Stimulated activated memory B cell treated with anti-CD40 and anti-IgM and Interleukin-4, amounts not matched to agents 10 μg/mL and 1 μg/mL and 100 μg/mL, for 72 hours (primary cell): Measurements from ENCODE around the gene DACH2.

Experiments
- ATAC-seq: fragments of 150-1000 bp; cut with Tn5 transposase; 2 replicates; pipeline ENCODE4 v1.10.0; 2021
- H3K27ac Mint-ChIP-seq: one replicate; pipeline ENCODE4 v1.8.0; 2022; ENCODE audit warnings: mild to moderate bottlenecking, mixed read lengths
- H3K27me3 Mint-ChIP-seq: one replicate; pipeline ENCODE4 v1.8.0; 2022; ENCODE audit warnings: mixed read lengths
- H3K36me3 Mint-ChIP-seq: one replicate; pipeline ENCODE4 v1.8.0; 2022; ENCODE audit warnings: mixed read lengths
- H3K4me1 Mint-ChIP-seq: one replicate; pipeline ENCODE4 v1.8.0; 2022; ENCODE audit warnings: mixed read lengths
- H3K4me3 Mint-ChIP-seq: one replicate; pipeline ENCODE4 v1.8.0; 2022; ENCODE audit warnings: mild to moderate bottlenecking, moderate library complexity, mixed read lengths
- H3K9me3 Mint-ChIP-seq: one replicate; pipeline ENCODE4 v1.8.0; 2022; ENCODE audit warnings: mixed read lengths

DACH2 gene

GRCh38 chrX:86407371-86407770 lies 259.1 kb downstream of the DACH2 start:
- H3K4me1 Mint-ChIP-seq = no peaks in the 10 kb centered on the region
- H3K9me3 Mint-ChIP-seq = no peaks in the 10 kb centered on the region
- no peaks in the 10 kb centered on the region for H3K27me3 Mint-ChIP-seq
- H3K4me3 Mint-ChIP-seq = no peak overlapping the region
- no peaks in the 10 kb centered on the region for H3K36me3 Mint-ChIP-seq
- no peak for ATAC-seq
- no peak overlapping the region for H3K27ac Mint-ChIP-seq

- ATAC-seq = no peak
- Mint-ChIP-seq H3K9me3 (no peaks in the 10 kb centered on the region), H3K4me3 (no peak overlapping the region), H3K27ac (no peak overlapping the region), H3K4me1 (no peaks in the 10 kb centered on the region), H3K27me3 (no peaks in the 10 kb centered on the region), H3K36me3 (no peaks in the 10 kb centered on the region)
These were observed 273.5 kb downstream of the DACH2 start for GRCh38 chrX:86421771-86422170.

GRCh38 chrX:86436116-86436515 lies 287.9 kb downstream of the DACH2 start:
- Mint-ChIP-seq H3K36me3 (no peaks in the 10 kb centered on the region), H3K27ac (no peak overlapping the region), H3K9me3 (no peaks in the 10 kb centered on the region), H3K4me1 (no peaks in the 10 kb centered on the region), H3K4me3 (no peak overlapping the region), H3K27me3 (no peaks in the 10 kb centered on the region)
- no peak for ATAC-seq

GRCh38 chrX:86455495-86455894 lies 307.2 kb downstream of the DACH2 start:
- H3K36me3 Mint-ChIP-seq = no peaks in the 10 kb centered on the region
- H3K4me3 Mint-ChIP-seq = no peak overlapping the region
- peaks cover 2% of the 10 kb centered on the region for H3K9me3 Mint-ChIP-seq
- no peaks in the 10 kb centered on the region for H3K27me3 Mint-ChIP-seq
- H3K4me1 Mint-ChIP-seq = no peaks in the 10 kb centered on the region
- ATAC-seq = no peak
- no peak overlapping the region for H3K27ac Mint-ChIP-seq

GRCh38 chrX:86460760-86461159 lies 312.5 kb downstream of the DACH2 start:
- H3K4me1 Mint-ChIP-seq = no peaks in the 10 kb centered on the region
- H3K4me3 Mint-ChIP-seq = no peak overlapping the region
- no peaks in the 10 kb centered on the region for H3K36me3 Mint-ChIP-seq
- ATAC-seq = no peak
- H3K27ac Mint-ChIP-seq = no peak overlapping the region
- no peaks in the 10 kb centered on the region for H3K27me3 Mint-ChIP-seq
- no peaks in the 10 kb centered on the region for H3K9me3 Mint-ChIP-seq

GRCh38 chrX:86504297-86504696 lies 356.0 kb downstream of the DACH2 start:
- Mint-ChIP-seq H3K36me3 (no peaks in the 10 kb centered on the region), H3K9me3 (no peaks in the 10 kb centered on the region), H3K27me3 (no peaks in the 10 kb centered on the region), H3K4me3 (no peak overlapping the region), H3K27ac (no peak overlapping the region), H3K4me1 (no peaks in the 10 kb centered on the region)
- ATAC-seq = no peak

GRCh38 chrX:86507331-86507730 lies 359.1 kb downstream of the DACH2 start:
- no peak for ATAC-seq
- Mint-ChIP-seq H3K4me3 (no peak overlapping the region), H3K36me3 (no peaks in the 10 kb centered on the region), H3K9me3 (no peaks in the 10 kb centered on the region), H3K27me3 (no peaks in the 10 kb centered on the region), H3K4me1 (no peaks in the 10 kb centered on the region), H3K27ac (no peak overlapping the region)

- no peak for ATAC-seq
- H3K4me3 Mint-ChIP-seq = no peak overlapping the region
- H3K36me3 Mint-ChIP-seq = no peaks in the 10 kb centered on the region
- no peaks in the 10 kb centered on the region for H3K4me1 Mint-ChIP-seq
- no peak overlapping the region for H3K27ac Mint-ChIP-seq
- no peaks in the 10 kb centered on the region for H3K27me3 Mint-ChIP-seq
- H3K9me3 Mint-ChIP-seq = no peaks in the 10 kb centered on the region
These were observed 431.5 kb downstream of the DACH2 start for GRCh38 chrX:86579777-86580176.

GRCh38 chrX:86604607-86605006 lies 456.4 kb downstream of the DACH2 start:
- Mint-ChIP-seq H3K4me3 (no peak overlapping the region), H3K27ac (no peak overlapping the region), H3K4me1 (no peaks in the 10 kb centered on the region), H3K27me3 (no peaks in the 10 kb centered on the region), H3K36me3 (no peaks in the 10 kb centered on the region), H3K9me3 (peaks cover 13% of the 10 kb centered on the region)
- no peak for ATAC-seq

GRCh38 chrX:86696951-86697350 lies 548.7 kb downstream of the DACH2 start:
- H3K4me1 Mint-ChIP-seq = no peaks in the 10 kb centered on the region
- no peaks in the 10 kb centered on the region for H3K27me3 Mint-ChIP-seq
- H3K9me3 Mint-ChIP-seq = no peaks in the 10 kb centered on the region
- ATAC-seq = no peak
- no peaks in the 10 kb centered on the region for H3K36me3 Mint-ChIP-seq
- no peak overlapping the region for H3K27ac Mint-ChIP-seq
- no peak overlapping the region for H3K4me3 Mint-ChIP-seq

GRCh38 chrX:86711531-86712180 lies 563.4 kb downstream of the DACH2 start:
- Mint-ChIP-seq H3K27me3 (no peaks in the 10 kb centered on the region), H3K36me3 (no peaks in the 10 kb centered on the region), H3K4me3 (no peak overlapping the region), H3K27ac (no peak overlapping the region), H3K4me1 (no peaks in the 10 kb centered on the region), H3K9me3 (no peaks in the 10 kb centered on the region)
- no peak for ATAC-seq

- Mint-ChIP-seq H3K4me3 (no peak overlapping the region), H3K27me3 (no peaks in the 10 kb centered on the region), H3K36me3 (no peaks in the 10 kb centered on the region), H3K27ac (no peak overlapping the region), H3K4me1 (no peaks in the 10 kb centered on the region), H3K9me3 (no peaks in the 10 kb centered on the region)
- ATAC-seq = no peak
These were observed 566.2 kb downstream of the DACH2 start for GRCh38 chrX:86714441-86714840.

- no peaks in the 10 kb centered on the region for H3K27me3 Mint-ChIP-seq
- ATAC-seq = no peak
- no peaks in the 10 kb centered on the region for H3K4me1 Mint-ChIP-seq
- no peak overlapping the region for H3K27ac Mint-ChIP-seq
- peaks cover 3% of the 10 kb centered on the region for H3K9me3 Mint-ChIP-seq
- no peak overlapping the region for H3K4me3 Mint-ChIP-seq
- H3K36me3 Mint-ChIP-seq = no peaks in the 10 kb centered on the region
These were observed 576.0 kb downstream of the DACH2 start for GRCh38 chrX:86724277-86724676.

- H3K9me3 Mint-ChIP-seq = no peaks in the 10 kb centered on the region
- H3K4me1 Mint-ChIP-seq = no peaks in the 10 kb centered on the region
- no peak overlapping the region for H3K27ac Mint-ChIP-seq
- no peaks in the 10 kb centered on the region for H3K36me3 Mint-ChIP-seq
- no peaks in the 10 kb centered on the region for H3K27me3 Mint-ChIP-seq
- ATAC-seq = no peak
- H3K4me3 Mint-ChIP-seq = no peak overlapping the region
These were observed 598.8 kb downstream of the DACH2 start for GRCh38 chrX:86747091-86747490.

GRCh38 chrX:86805241-86805640 lies 657.0 kb downstream of the DACH2 start:
- Mint-ChIP-seq H3K36me3 (no peaks in the 10 kb centered on the region), H3K4me3 (no peak overlapping the region), H3K4me1 (no peaks in the 10 kb centered on the region), H3K9me3 (no peaks in the 10 kb centered on the region), H3K27ac (no peak overlapping the region), H3K27me3 (no peaks in the 10 kb centered on the region)
- ATAC-seq = no peak

GRCh38 chrX:86806786-86807185 lies 658.5 kb downstream of the DACH2 start:
- H3K9me3 Mint-ChIP-seq = no peaks in the 10 kb centered on the region
- H3K27me3 Mint-ChIP-seq = no peaks in the 10 kb centered on the region
- no peak overlapping the region for H3K27ac Mint-ChIP-seq
- no peak overlapping the region for H3K4me3 Mint-ChIP-seq
- H3K4me1 Mint-ChIP-seq = no peaks in the 10 kb centered on the region
- ATAC-seq = no peak
- no peaks in the 10 kb centered on the region for H3K36me3 Mint-ChIP-seq

- H3K9me3 Mint-ChIP-seq = no peaks in the 10 kb centered on the region
- H3K27me3 Mint-ChIP-seq = no peaks in the 10 kb centered on the region
- H3K4me3 Mint-ChIP-seq = no peak overlapping the region
- no peak for ATAC-seq
- no peaks in the 10 kb centered on the region for H3K36me3 Mint-ChIP-seq
- H3K4me1 Mint-ChIP-seq = no peaks in the 10 kb centered on the region
- no peak overlapping the region for H3K27ac Mint-ChIP-seq
These were observed 661.4 kb downstream of the DACH2 start for GRCh38 chrX:86809651-86810050.
